ENCODE results near the gene TMEM130.
"Not testable (repeated sequence)": the region's sequence is repeated elsewhere in the genome, so short reads cannot be mapped to it uniquely, and the experiment has no call there.

Gene TMEM130

GRCh38 chr7:98877692-98878364 is 8.0 kb upstream of the TMEM130 start:
- H3K36me3 ChIP-seq (ENCODE audit: control insufficient read depth, insufficient read depth, low read length) = peaks cover 24% of the 10 kb centered on the region
- peak overlapping the region; percentile 98 for H3K4me3 ChIP-seq (ENCODE audit: low read depth, low read length)
- no peak overlapping the region for H3K27ac ChIP-seq (ENCODE audit: low read depth, low read length)
- no peak overlapping the region for H3K9ac ChIP-seq (ENCODE audit: low read depth, low read length)
- no peaks in the 10 kb centered on the region for H3K27me3 ChIP-seq (ENCODE audit: control insufficient read depth, insufficient read depth, low read length)
- no peaks in the 10 kb centered on the region for H3K9me3 ChIP-seq (ENCODE audit: control insufficient read depth, insufficient read depth, low read length)
- H3K4me1 ChIP-seq (ENCODE audit: control insufficient read depth, insufficient read depth, low read length) = peaks cover 6% of the 10 kb centered on the region

- H3K36me3 ChIP-seq (ENCODE audit: control insufficient read depth, insufficient read depth, low read length) = peaks cover 18% of the 10 kb centered on the region
- H3K27ac ChIP-seq (ENCODE audit: low read depth, low read length) = no peak overlapping the region
- H3K9me3 ChIP-seq (ENCODE audit: control insufficient read depth, insufficient read depth, low read length) = no peaks in the 10 kb centered on the region
- H3K9ac ChIP-seq (ENCODE audit: low read depth, low read length) = no peak overlapping the region
- no peak overlapping the region for H3K4me3 ChIP-seq (ENCODE audit: low read depth, low read length)
- H3K27me3 ChIP-seq (ENCODE audit: control insufficient read depth, insufficient read depth, low read length) = no peaks in the 10 kb centered on the region
- peaks cover 6% of the 10 kb centered on the region for H3K4me1 ChIP-seq (ENCODE audit: control insufficient read depth, insufficient read depth, low read length)
Measured at GRCh38 chr7:98877146-98877545, 7.3 kb upstream of the TMEM130 start.

GRCh38 chr7:98875501-98875900 is 5.7 kb upstream of the TMEM130 start:
- H3K4me3 ChIP-seq (ENCODE audit: low read depth, low read length) = no peak overlapping the region
- no peak overlapping the region for H3K9ac ChIP-seq (ENCODE audit: low read depth, low read length)
- H3K4me1 ChIP-seq (ENCODE audit: control insufficient read depth, insufficient read depth, low read length) = peaks cover 6% of the 10 kb centered on the region

GRCh38 chr7:98874942-98875341 is 5.1 kb upstream of the TMEM130 start:
- Histone ChIP-seq H3K4me3 (ENCODE audit: low read depth, low read length) (no peak overlapping the region), H3K27ac (ENCODE audit: low read depth, low read length) (no peak overlapping the region), H3K36me3 (ENCODE audit: control insufficient read depth, insufficient read depth, low read length) (no peaks in the 10 kb centered on the region), H3K9ac (ENCODE audit: low read depth, low read length) (no peak overlapping the region), H3K9me3 (ENCODE audit: control insufficient read depth, insufficient read depth, low read length) (no peaks in the 10 kb centered on the region), H3K4me1 (ENCODE audit: control insufficient read depth, insufficient read depth, low read length) (peaks cover 5% of the 10 kb centered on the region), H3K27me3 (ENCODE audit: control insufficient read depth, insufficient read depth, low read length) (peaks cover 16% of the 10 kb centered on the region)

More at GRCh38 chr7:98875501-98875900, 5.7 kb upstream of the TMEM130 start:
- Histone ChIP-seq H3K36me3 (ENCODE audit: control insufficient read depth, insufficient read depth, low read length) (0 out of 2 replicates have a peak, but pooled peaks cover 2% of the 10 kb centered on the region), H3K9me3 (ENCODE audit: control insufficient read depth, insufficient read depth, low read length) (no peaks in the 10 kb centered on the region), H3K27ac (ENCODE audit: low read depth, low read length) (no peak overlapping the region), H3K27me3 (ENCODE audit: control insufficient read depth, insufficient read depth, low read length) (peaks cover 12% of the 10 kb centered on the region)

- H3K27me3 ChIP-seq (ENCODE audit: control insufficient read depth, insufficient read depth, low read length) = peaks cover 29% of the 10 kb centered on the region
- not testable (repeated sequence) for H3K9ac ChIP-seq (ENCODE audit: low read depth, low read length); H3K4me3 ChIP-seq (ENCODE audit: low read depth, low read length); H3K36me3 ChIP-seq (ENCODE audit: control insufficient read depth, insufficient read depth, low read length); H3K9me3 ChIP-seq (ENCODE audit: control insufficient read depth, insufficient read depth, low read length); H3K27ac ChIP-seq (ENCODE audit: low read depth, low read length); H3K4me1 ChIP-seq (ENCODE audit: control insufficient read depth, insufficient read depth, low read length)
Measured at GRCh38 chr7:98873610-98874009, 3.8 kb upstream of the TMEM130 start.

- Histone ChIP-seq H3K4me1 (ENCODE audit: control insufficient read depth, insufficient read depth, low read length) (peaks cover 3% of the 10 kb centered on the region; the same call in 1 of the 2 replicates), H3K36me3 (ENCODE audit: control insufficient read depth, insufficient read depth, low read length) (no peaks in the 10 kb centered on the region), H3K4me3 (ENCODE audit: low read depth, low read length) (no peak overlapping the region), H3K9me3 (ENCODE audit: control insufficient read depth, insufficient read depth, low read length) (no peaks in the 10 kb centered on the region), H3K27me3 (ENCODE audit: control insufficient read depth, insufficient read depth, low read length) (peaks cover 35% of the 10 kb centered on the region), H3K27ac (ENCODE audit: low read depth, low read length) (no peak overlapping the region), H3K9ac (ENCODE audit: low read depth, low read length) (no peak overlapping the region)
Measured at GRCh38 chr7:98872328-98872924, 2.6 kb upstream of the TMEM130 start.

GRCh38 chr7:98870807-98871491 is 1.1 kb upstream of the TMEM130 start:
- no peaks in the 10 kb centered on the region for H3K9me3 ChIP-seq (ENCODE audit: control insufficient read depth, insufficient read depth, low read length)
- H3K4me1 ChIP-seq (ENCODE audit: control insufficient read depth, insufficient read depth, low read length) = peaks cover 3% of the 10 kb centered on the region
- H3K27me3 ChIP-seq (ENCODE audit: control insufficient read depth, insufficient read depth, low read length) = peaks cover 35% of the 10 kb centered on the region
- H3K9ac ChIP-seq (ENCODE audit: low read depth, low read length) = no peak overlapping the region
- no peak overlapping the region for H3K27ac ChIP-seq (ENCODE audit: low read depth, low read length)
- no peak overlapping the region for H3K4me3 ChIP-seq (ENCODE audit: low read depth, low read length)
- no peaks in the 10 kb centered on the region for H3K36me3 ChIP-seq (ENCODE audit: control insufficient read depth, insufficient read depth, low read length)

GRCh38 chr7:98870121-98870651 is 372 bp upstream of the TMEM130 start:
- H3K36me3 ChIP-seq (ENCODE audit: control insufficient read depth, insufficient read depth, low read length) = no peaks in the 10 kb centered on the region
- peak overlapping the region; percentile 59; the same call in 1 of the 2 replicates for H3K4me3 ChIP-seq (ENCODE audit: low read depth, low read length)
- no peak overlapping the region for H3K27ac ChIP-seq (ENCODE audit: low read depth, low read length)
- no peak overlapping the region for H3K9ac ChIP-seq (ENCODE audit: low read depth, low read length)
- peaks cover 35% of the 10 kb centered on the region for H3K27me3 ChIP-seq (ENCODE audit: control insufficient read depth, insufficient read depth, low read length)
- no peaks in the 10 kb centered on the region for H3K9me3 ChIP-seq (ENCODE audit: control insufficient read depth, insufficient read depth, low read length)
- peaks cover 3% of the 10 kb centered on the region for H3K4me1 ChIP-seq (ENCODE audit: control insufficient read depth, insufficient read depth, low read length)

GRCh38 chr7:98869027-98869596 is 702 bp downstream of the TMEM130 start:
- no peaks in the 10 kb centered on the region for H3K9me3 ChIP-seq (ENCODE audit: control insufficient read depth, insufficient read depth, low read length)
- H3K27ac ChIP-seq (ENCODE audit: low read depth, low read length) = no peak overlapping the region
- H3K9ac ChIP-seq (ENCODE audit: low read depth, low read length) = no peak overlapping the region
- H3K4me1 ChIP-seq (ENCODE audit: control insufficient read depth, insufficient read depth, low read length) = peaks cover 3% of the 10 kb centered on the region
- H3K4me3 ChIP-seq (ENCODE audit: low read depth, low read length) = peak overlapping the region; percentile 59
- no peaks in the 10 kb centered on the region for H3K36me3 ChIP-seq (ENCODE audit: control insufficient read depth, insufficient read depth, low read length)
- H3K27me3 ChIP-seq (ENCODE audit: control insufficient read depth, insufficient read depth, low read length) = peaks cover 35% of the 10 kb centered on the region

GRCh38 chr7:98868450-98868849 is 1.4 kb downstream of the TMEM130 start:
- no peak overlapping the region for H3K27ac ChIP-seq (ENCODE audit: low read depth, low read length)
- no peaks in the 10 kb centered on the region for H3K9me3 ChIP-seq (ENCODE audit: control insufficient read depth, insufficient read depth, low read length)
- H3K27me3 ChIP-seq (ENCODE audit: control insufficient read depth, insufficient read depth, low read length) = peaks cover 35% of the 10 kb centered on the region
- H3K9ac ChIP-seq (ENCODE audit: low read depth, low read length) = no peak overlapping the region
- H3K36me3 ChIP-seq (ENCODE audit: control insufficient read depth, insufficient read depth, low read length) = no peaks in the 10 kb centered on the region
- peaks cover 3% of the 10 kb centered on the region for H3K4me1 ChIP-seq (ENCODE audit: control insufficient read depth, insufficient read depth, low read length)
- no peak overlapping the region for H3K4me3 ChIP-seq (ENCODE audit: low read depth, low read length)
